Mesenchymal stem cell (in vitro differentiated cells and primary cell): ENCODE results near the gene SPATA3.
A peak's percentile ranks its signal among the peaks of the same experiment; 100 is the strongest.

ENCODE experiments used
- DNase-seq: peaks from one replicate; pipeline ENCODE4 v3.0.0-alpha.2; 2013
- H2AFZ ChIP-seq: one replicate; pipeline ENCODE4 v1.6.1; 2013; ENCODE audit warnings: low read depth, mild to moderate bottlenecking, control low read depth, inconsistent platforms, low read length, moderate library complexity
- H2AK5ac ChIP-seq: 2 replicates; pipeline ENCODE4 v1.6.1; 2013; ENCODE audit warnings: low read length, moderate library complexity, mild to moderate bottlenecking, inconsistent platforms; ENCODE audit not compliant: severe bottlenecking
- H2BK120ac ChIP-seq: one replicate; pipeline ENCODE4 v1.6.1; 2013; ENCODE audit warnings: low read depth, mild to moderate bottlenecking, inconsistent platforms, low read length, moderate library complexity
- H2BK12ac ChIP-seq, 2 experiments: one replicate each; pipeline ENCODE4 v1.6.1; 2013; ENCODE audit warnings: inconsistent platforms in 2 of 2, low read length in 2 of 2, mild to moderate bottlenecking in 2 of 2, moderate library complexity in 2 of 2, control low read depth in 1 of 2
- H2BK15ac ChIP-seq: one replicate; pipeline ENCODE4 v1.6.1; 2013; ENCODE audit warnings: mild to moderate bottlenecking, low read depth, inconsistent platforms; ENCODE audit not compliant: poor library complexity, severe bottlenecking
- H2BK5ac ChIP-seq: 2 replicates; pipeline ENCODE4 v1.6.1; 2013; ENCODE audit warnings: low read depth, mild to moderate bottlenecking, low read length, control low read depth, inconsistent platforms; ENCODE audit not compliant: poor library complexity, severe bottlenecking
- H3K14ac ChIP-seq, 2 experiments: one replicate each; pipeline ENCODE4 v1.6.1; 2013; ENCODE audit warnings: inconsistent platforms in 2 of 2, low read length in 2 of 2, control low read depth in 1 of 2, mild to moderate bottlenecking in 1 of 2, moderate library complexity in 1 of 2
- H3K18ac ChIP-seq, 2 experiments: one replicate each; pipeline ENCODE4 v1.6.1; 2013; ENCODE audit warnings: inconsistent platforms in 2 of 2, low read length in 2 of 2, control low read depth in 1 of 2, low read depth in 1 of 2, mild to moderate bottlenecking in 1 of 2
- H3K23ac ChIP-seq, 2 experiments: one replicate each; pipeline ENCODE4 v1.6.1; 2013; ENCODE audit warnings: inconsistent platforms in 2 of 2, low read length in 2 of 2, mild to moderate bottlenecking in 2 of 2, moderate library complexity in 2 of 2, control low read depth in 1 of 2
- H3K27ac ChIP-seq: 2 replicates; pipeline ENCODE4 v1.5.1; 2013; ENCODE audit warnings: mild to moderate bottlenecking, moderate library complexity, low read length, control low read depth, inconsistent platforms; ENCODE audit not compliant: poor library complexity, severe bottlenecking
- H3K27me3 ChIP-seq, 2 experiments: 2 replicates each; pipeline versions ENCODE4 v1.6.1 to v1.7.0; 2013; ENCODE audit warnings: low read length in 2 of 2, mild to moderate bottlenecking in 2 of 2, moderate library complexity in 2 of 2, control low read depth in 1 of 2, inconsistent platforms in 1 of 2; ENCODE audit not compliant: control insufficient read depth in 1 of 2, insufficient read depth in 1 of 2
- H3K36me3 ChIP-seq, 2 experiments: 2 replicates each; pipeline versions ENCODE4 v1.6.1 to v1.7.0; 2013; ENCODE audit warnings: low read length in 2 of 2, control low read depth in 1 of 2, inconsistent platforms in 1 of 2, low read depth in 1 of 2, mild to moderate bottlenecking in 1 of 2; ENCODE audit not compliant: insufficient read depth in 2 of 2, control insufficient read depth in 1 of 2
- H3K4ac ChIP-seq, 2 experiments: one replicate each; pipeline ENCODE4 v1.6.1; 2013; ENCODE audit warnings: inconsistent platforms in 2 of 2, low read length in 2 of 2, mild to moderate bottlenecking in 2 of 2, moderate library complexity in 2 of 2, control low read depth in 1 of 2, low read depth in 1 of 2
- H3K4me1 ChIP-seq: 2 replicates; pipeline ENCODE4 v1.6.1; 2013; ENCODE audit warnings: low read depth, low read length, control low read depth; ENCODE audit not compliant: control insufficient read depth, insufficient read depth
- H3K4me2 ChIP-seq: 2 replicates; pipeline ENCODE4 v1.6.1; 2013; ENCODE audit warnings: low read length, mild to moderate bottlenecking, inconsistent platforms; ENCODE audit not compliant: poor library complexity, severe bottlenecking
- H3K4me3 ChIP-seq, 2 experiments: 2 replicates each; pipeline versions ENCODE4 v1.5.1 to v1.7.0; 2013; ENCODE audit warnings: low read length in 2 of 2, mild to moderate bottlenecking in 2 of 2, control low read depth in 1 of 2, low read depth in 1 of 2; ENCODE audit not compliant: insufficient read depth in 1 of 2
- H3K79me1 ChIP-seq: replicated peaks from 2 replicates; pipeline ENCODE4 v1.6.1; 2013; ENCODE audit warnings: mild to moderate bottlenecking, control low read depth, low read length, inconsistent platforms; ENCODE audit not compliant: poor library complexity, severe bottlenecking
- H3K9ac ChIP-seq: 2 replicates; pipeline ENCODE4 v1.7.0; 2013; ENCODE audit warnings: mild to moderate bottlenecking, low read length, moderate library complexity
- H3K9me3 ChIP-seq: 2 replicates; pipeline ENCODE4 v1.7.0; 2013; ENCODE audit warnings: mild to moderate bottlenecking, low read length; ENCODE audit not compliant: control insufficient read depth
- H4K8ac ChIP-seq: one replicate; pipeline ENCODE4 v1.6.1; 2013; ENCODE audit warnings: inconsistent platforms, mild to moderate bottlenecking, low read length, moderate library complexity
- H4K91ac ChIP-seq: one replicate; pipeline ENCODE4 v1.6.1; 2013; ENCODE audit warnings: mild to moderate bottlenecking, low read length, inconsistent platforms
- WGBS: methylation state at CpG from one replicate; pipeline ENCODE4 v1.1.7; 2013; ENCODE audit warnings: mixed read lengths; 5-methylcytosine and 5-hydroxymethylcytosine counted together

The SPATA3 gene

GRCh38 chr2:231057590-231057989 lies 61.7 kb downstream of the SPATA3 start:
- no peak overlapping the region for H2AFZ ChIP-seq
- H3K4me2 ChIP-seq: peak overlapping the region; percentile 81
- peaks cover 3 to 15% of the 10 kb centered on the region in 2 experiments for H3K36me3 ChIP-seq
- no peak overlapping the region for H3K23ac ChIP-seq
- peak overlapping the region in 1 of 2 experiments; percentile 87 for H3K4ac ChIP-seq
- no peak overlapping the region for H3K18ac ChIP-seq
- peak; percentile 53 for DNase-seq
- H2BK12ac ChIP-seq: no peak overlapping the region
- peaks cover 3% of the 10 kb centered on the region for H3K79me1 ChIP-seq
- WGBS: 11% methylated on average over 9 of the region's 10 CpGs
- no peak overlapping the region for H3K14ac ChIP-seq
- H3K27me3 ChIP-seq: no peaks in the 10 kb centered on the region
- no peak overlapping the region for H2AK5ac ChIP-seq
- no peak overlapping the region for H3K27ac ChIP-seq
- no peak overlapping the region for H4K91ac ChIP-seq
- H3K9ac ChIP-seq: peak overlapping the region; percentile 99
- H3K4me3 ChIP-seq: peak overlapping the region; percentile 91 to 97
- H3K9me3 ChIP-seq: no peaks in the 10 kb centered on the region
- H4K8ac ChIP-seq: no peak overlapping the region
- H2BK120ac ChIP-seq: no peak overlapping the region
- no peak overlapping the region for H2BK5ac ChIP-seq
- H3K4me1 ChIP-seq: peaks cover 2% of the 10 kb centered on the region
- H2BK15ac ChIP-seq: no peak overlapping the region
